Vagina (tissue), 2 donors: ENCODE measurements around the gene RALGAPA2. TPM values are rescaled to one million over a fixed set of nuclear protein-coding genes. Genes with fewer than 3 reads are reported as not detected.

Experiments
- DNase-seq, 2 donors: peaks; one replicate each; pipeline ENCODE4 v3.0.0-alpha.2; 2017; ENCODE audit errors: extremely low spot score in 2 of 2
- H3K27ac ChIP-seq: fragments of 200-600 bp; sonication (generic); one replicate; pipeline ENCODE4 v1.5.1; 2019
- H3K27me3 ChIP-seq: fragments of 200-600 bp; sonication (generic); one replicate; pipeline ENCODE4 v1.5.1; 2019
- H3K36me3 ChIP-seq, 2 donors: fragments of 200-600 bp; sonication (generic); one replicate each; pipeline ENCODE4 v1.5.1; 2017 to 2019
- H3K4me1 ChIP-seq: fragments of 200-600 bp; sonication (generic); one replicate; pipeline ENCODE4 v1.5.1; 2019
- H3K4me3 ChIP-seq, 2 donors: fragments of 200-600 bp; sonication (generic); 1 replicate in 1 of 2; 2 replicates in 1 of 2; pipeline ENCODE4 v1.5.1; 2016 to 2019
- H3K9me3 ChIP-seq: fragments of 200-600 bp; sonication (generic); one replicate; pipeline ENCODE4 v1.5.1; 2019
- CTCF ChIP-seq, 3 experiments: fragments of 450-650 bp in 2 of 3; fragments of 200-600 bp in 1 of 3; sonication (generic) in 1 of 3; IDR thresholded peaks; one replicate each; pipeline ENCODE4 v1.5.1; 2017 to 2019; ENCODE audit warnings: antibody characterized with exemption in 3 of 3, mild to moderate bottlenecking in 2 of 3, moderate library complexity in 2 of 3
- POLR2A ChIP-seq, 2 donors: fragments of 450-650 bp; IDR thresholded peaks; one replicate each; pipeline ENCODE4 v1.6.1; 2017; ENCODE audit warnings: antibody characterized with exemption in 2 of 2, mild to moderate bottlenecking in 2 of 2, moderate library complexity in 2 of 2
- POLR2AphosphoS5 ChIP-seq, 2 donors: sonication (generic); formaldehyde crosslinking; IDR thresholded peaks; one replicate each; pipeline ENCODE4 v1.9.0; 2017; ENCODE audit warnings: antibody characterized with exemption in 2 of 2, mild to moderate bottlenecking in 2 of 2, low read depth in 1 of 2; ENCODE audit not compliant: insufficient read depth in 1 of 2
- intact Hi-C: fragments of 100-400 bp; cut with DNase I; formaldehyde crosslinking; loops from one replicate; pipeline ENCODE4 v1.15.1; 2023
- total RNA-seq: library from RNA; depleted of rRNA; stranded (reverse); fragments of >200 nt; gene quantifications from one replicate; pipeline ENCODE4 v1.2.3, GENCODE V29; 2016

RALGAPA2 gene
- total RNA-seq, 1 donor from 2014 or later = 31.9 TPM

- H3K4me1 ChIP-seq = peaks cover 5% of the 10 kb centered on the region
- H3K4me3 ChIP-seq = no peak overlapping the region
- TF ChIP-seq CTCF (IDR thresholded peaks at IDR 0.05) = no peak
- TF ChIP-seq POLR2A (IDR thresholded peaks at IDR 0.05) = no peak
- TF ChIP-seq POLR2AphosphoS5 (IDR thresholded peaks at IDR 0.05; ENCODE audit: insufficient read depth in 1 of 2, low read depth in 1 of 2) = no peak
- no peaks in the 10 kb centered on the region for H3K27me3 ChIP-seq
- H3K9me3 ChIP-seq = no peaks in the 10 kb centered on the region
- no peaks in the 10 kb centered on the region for H3K36me3 ChIP-seq
- no peak for DNase-seq
- H3K27ac ChIP-seq = no peak overlapping the region
- intact Hi-C loops = no loop called here
Observed at GRCh38 chr20:20447196-20447595, 265.2 kb downstream of the RALGAPA2 start.

DNA sequence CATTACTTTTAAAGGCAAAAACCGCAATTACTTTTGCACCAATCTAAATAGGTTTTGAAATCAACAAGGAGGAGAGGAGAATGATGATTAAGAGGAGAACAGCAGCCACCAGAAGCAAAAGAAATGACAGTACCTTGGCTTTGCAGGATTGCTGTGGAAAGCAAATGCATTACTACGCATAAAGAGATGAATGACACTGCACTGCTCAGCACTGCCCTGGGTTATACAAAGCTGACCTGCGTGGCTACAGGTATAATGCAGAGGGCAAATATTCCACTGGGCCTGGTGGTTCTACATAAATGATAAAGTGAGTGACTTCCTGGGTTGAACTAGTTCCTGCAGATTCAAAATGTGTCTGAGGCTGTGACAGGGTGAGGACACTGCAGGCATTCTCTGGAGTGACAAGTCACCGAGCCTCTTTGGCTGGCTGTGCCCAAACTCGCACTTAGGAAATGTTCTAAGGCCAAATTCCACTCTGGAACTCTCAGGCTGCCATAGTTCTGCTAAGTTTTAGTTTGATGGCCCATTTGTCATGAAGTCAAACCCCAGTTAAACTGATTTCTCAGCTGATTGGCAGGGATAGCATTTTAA lies 265.9 kb downstream of the RALGAPA2 start:
- TF ChIP-seq CTCF (IDR thresholded peaks at IDR 0.05) (no peak), POLR2A (IDR thresholded peaks at IDR 0.05) (no peak), POLR2AphosphoS5 (IDR thresholded peaks at IDR 0.05; ENCODE audit: insufficient read depth in 1 of 2, low read depth in 1 of 2) (no peak)

DNA sequence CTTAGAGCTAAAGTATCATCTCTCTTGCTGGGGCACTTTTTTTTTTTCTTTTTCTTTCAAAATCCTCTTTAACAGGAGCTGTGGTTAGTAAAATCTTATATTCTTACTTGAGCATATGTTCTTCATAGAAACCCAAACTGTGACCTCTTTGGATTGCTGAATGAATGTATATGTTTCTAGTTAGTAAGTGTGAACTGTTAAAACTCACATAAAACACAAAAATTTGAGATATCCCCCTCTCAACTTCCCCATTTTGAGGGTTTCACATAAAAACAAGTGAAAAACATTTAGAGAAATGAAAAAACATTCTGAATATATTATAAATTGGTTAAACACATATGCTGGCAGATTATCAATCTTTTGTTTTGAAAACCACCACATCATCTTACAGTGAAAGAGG lies 266.4 kb downstream of the RALGAPA2 start:
- H3K9me3 ChIP-seq = no peaks in the 10 kb centered on the region
- DNase-seq = no peak

More for the DNA sequence above, 265.9 kb downstream of the RALGAPA2 start:
- Histone ChIP-seq H3K27me3 (no peaks in the 10 kb centered on the region), H3K4me1 (no peaks in the 10 kb centered on the region), H3K4me3 (no peak overlapping the region), H3K36me3 (no peaks in the 10 kb centered on the region), H3K27ac (no peak overlapping the region), H3K9me3 (no peaks in the 10 kb centered on the region)
- DNase-seq = no peak
- intact Hi-C loops = no loop called here

GRCh38 chr20:20443504-20443903 lies 268.9 kb downstream of the RALGAPA2 start:
- Histone ChIP-seq H3K27me3 (no peaks in the 10 kb centered on the region), H3K4me1 (no peaks in the 10 kb centered on the region), H3K4me3 (no peak overlapping the region), H3K36me3 (no peaks in the 10 kb centered on the region), H3K27ac (no peak overlapping the region), H3K9me3 (no peaks in the 10 kb centered on the region)
- intact Hi-C loops = no loop called here
- TF ChIP-seq CTCF (IDR thresholded peaks at IDR 0.05) (no peak), POLR2A (IDR thresholded peaks at IDR 0.05) (no peak), POLR2AphosphoS5 (IDR thresholded peaks at IDR 0.05; ENCODE audit: insufficient read depth in 1 of 2, low read depth in 1 of 2) (no peak)
- no peak for DNase-seq

More for the DNA sequence above, 266.4 kb downstream of the RALGAPA2 start:
- Histone ChIP-seq H3K4me1 (no peaks in the 10 kb centered on the region), H3K4me3 (no peak overlapping the region), H3K27me3 (no peaks in the 10 kb centered on the region), H3K27ac (no peak overlapping the region), H3K36me3 (no peaks in the 10 kb centered on the region)
- intact Hi-C loops = no loop called here
- TF ChIP-seq CTCF (IDR thresholded peaks at IDR 0.05) (no peak), POLR2A (IDR thresholded peaks at IDR 0.05) (no peak), POLR2AphosphoS5 (IDR thresholded peaks at IDR 0.05; ENCODE audit: insufficient read depth in 1 of 2, low read depth in 1 of 2) (no peak)

DNA sequence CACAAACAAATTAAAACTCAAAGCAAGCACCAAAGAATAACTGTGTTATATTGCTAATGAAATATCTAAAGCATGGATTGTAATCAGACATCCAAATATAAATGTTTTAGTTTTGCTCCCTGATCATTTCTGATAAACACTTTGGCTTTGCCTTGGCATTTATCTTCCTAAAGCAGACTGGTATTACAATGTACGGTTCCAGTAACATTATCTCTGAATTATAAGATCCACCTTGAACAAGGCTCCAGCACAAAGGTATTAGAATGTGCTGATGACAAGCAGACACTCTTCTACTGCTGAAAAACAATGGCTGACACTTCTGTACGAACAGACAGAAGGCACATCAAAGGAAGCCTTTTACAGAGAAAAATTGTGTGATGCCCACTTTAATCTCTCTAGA lies 270.0 kb downstream of the RALGAPA2 start:
- DNase-seq = no peak
- no peak for TF ChIP-seq CTCF (IDR thresholded peaks at IDR 0.05)
- TF ChIP-seq POLR2A (IDR thresholded peaks at IDR 0.05) = no peak
- TF ChIP-seq POLR2AphosphoS5 (IDR thresholded peaks at IDR 0.05; ENCODE audit: insufficient read depth in 1 of 2, low read depth in 1 of 2) = no peak

More for the DNA sequence above, 270.0 kb downstream of the RALGAPA2 start:
- no peak overlapping the region for H3K4me3 ChIP-seq
- H3K4me1 ChIP-seq = no peaks in the 10 kb centered on the region
- intact Hi-C loops = no loop called here
- H3K27me3 ChIP-seq = no peaks in the 10 kb centered on the region
- H3K36me3 ChIP-seq = no peaks in the 10 kb centered on the region
- no peak overlapping the region for H3K27ac ChIP-seq
- no peaks in the 10 kb centered on the region for H3K9me3 ChIP-seq
